DMS79 treated with DMSO at 0.1 percent for 48 hours (cell line): Measurements from ENCODE around the gene OR10AD1.
"Not testable (repeated sequence)": the region's sequence is repeated elsewhere in the genome, so short reads cannot be mapped to it uniquely, and the experiment has no call there.

Source experiments
- DNase-seq: peaks from one replicate; lab custom pipeline; 2025; lab: John Stamatoyannopoulos, UW

The OR10AD1 gene

GRCh38 chr12:48160046-48160445, 43.0 kb downstream of the OR10AD1 start:
- DNase-seq = no peak

GRCh38 chr12:48157889-48158370, 45.2 kb downstream of the OR10AD1 start:
- DNase-seq = no peak

GRCh38 chr12:48157018-48157888, 45.8 kb downstream of the OR10AD1 start, which contains the start of gene ASB8:
Gene ASB8, minus strand, starts transcription at chr12:48157515. Its CDS starts 4,019 bp downstream, at chr12:48153496.
- DNase-seq = peak; percentile 98

- DNase-seq = no peak
Measured at GRCh38 chr12:48156652-48157017, 46.5 kb downstream of the OR10AD1 start.

- not testable (repeated sequence) for DNase-seq
Measured at GRCh38 chr12:48155786-48156185, 47.3 kb downstream of the OR10AD1 start.
